ENCODE measurements around the gene PALMD.

Gene PALMD

GRCh38 chr1:99737016-99737415 is 91.1 kb downstream of the PALMD start:
- no peaks in the 10 kb centered on the region for H3K27me3 ChIP-seq (ENCODE audit: control insufficient read depth, insufficient read depth, low read length)
- H3K9ac ChIP-seq: no peak overlapping the region

GRCh38 chr1:99738858-99739465 is 93.0 kb downstream of the PALMD start:
- no peak for TF ChIP-seq CTCF (IDR thresholded peaks at IDR 0.05)
- no peak overlapping the region for H2AFZ ChIP-seq
- no peaks in the 10 kb centered on the region for H3K27me3 ChIP-seq (ENCODE audit: control insufficient read depth, insufficient read depth, low read length)
- H3K4me2 ChIP-seq (ENCODE audit: low read length): no peak overlapping the region
- no peaks in the 10 kb centered on the region for H3K9me3 ChIP-seq (ENCODE audit: control insufficient read depth, low read length)
- H3K36me3 ChIP-seq (ENCODE audit: control insufficient read depth, insufficient read depth, low read length): no peaks in the 10 kb centered on the region
- H3K4me3 ChIP-seq (ENCODE audit: low read depth, low read length): no peak overlapping the region
- no peak overlapping the region for H3K9ac ChIP-seq
- H3K27ac ChIP-seq: no peak overlapping the region
- H3K4me1 ChIP-seq: no peaks in the 10 kb centered on the region
- no peaks in the 10 kb centered on the region for H3K79me2 ChIP-seq

More at GRCh38 chr1:99737016-99737415, 91.1 kb downstream of the PALMD start:
- Histone ChIP-seq H3K4me2 (ENCODE audit: low read length) (no peak overlapping the region), H3K4me3 (ENCODE audit: low read depth, low read length) (no peak overlapping the region), H3K4me1 (no peaks in the 10 kb centered on the region), H2AFZ (peak overlapping the region; percentile 56), H3K79me2 (no peaks in the 10 kb centered on the region), H3K36me3 (ENCODE audit: control insufficient read depth, insufficient read depth, low read length) (no peaks in the 10 kb centered on the region), H3K9me3 (ENCODE audit: control insufficient read depth, low read length) (no peaks in the 10 kb centered on the region), H3K27ac (peak overlapping the region; percentile 11)
- TF ChIP-seq CTCF (IDR thresholded peaks at IDR 0.05): peak; percentile 53

- Histone ChIP-seq H3K79me2 (no peaks in the 10 kb centered on the region), H3K9ac (no peak overlapping the region), H3K27ac (no peak overlapping the region), H3K4me2 (ENCODE audit: low read length) (no peak overlapping the region), H3K4me3 (ENCODE audit: low read depth, low read length) (no peak overlapping the region), H3K4me1 (no peaks in the 10 kb centered on the region), H3K27me3 (ENCODE audit: control insufficient read depth, insufficient read depth, low read length) (no peaks in the 10 kb centered on the region), H2AFZ (no peak overlapping the region), H3K36me3 (ENCODE audit: control insufficient read depth, insufficient read depth, low read length) (no peaks in the 10 kb centered on the region), H3K9me3 (ENCODE audit: control insufficient read depth, low read length) (no peaks in the 10 kb centered on the region)
- TF ChIP-seq CTCF (IDR thresholded peaks at IDR 0.05): no peak
These were observed 94.2 kb downstream of the PALMD start for GRCh38 chr1:99740141-99740540.

All from parathyroid adenoma (tissue), 2 donors.